GM12878 (cell line): ENCODE data around the gene SYTL4. TPM values are rescaled to one million over a fixed set of nuclear protein-coding genes. Genes with fewer than 3 reads are reported as not detected.

Experiments used
- ATAC-seq: fragments of 200-7000 bp; cut with Tn5 transposase; 3 replicates; pipeline ENCODE4 v1.9.1; 2020; ENCODE audit warnings: mild to moderate bottlenecking, moderate library complexity
- BruUV-seq: library from RNA; stranded (reverse); fragments of 400-500 nt; replicated peaks from 2 replicates; lab custom pipeline; 2021; lab: Mats Ljungman, UMichigan
- CTCF ChIA-PET: fragments of 300-600 bp; sonication (Branson Sonifier 250); formaldehyde crosslinking; extraction: SDS; loops from one replicate; lab custom pipeline; 2021; ENCODE audit warnings: inconsistent platforms; lab: Yijun Ruan, JAX
- POLR2A ChIA-PET: fragments of 350-600 bp; formaldehyde crosslinking; extraction: SDS; loops from one replicate; lab custom pipeline; 2021; ENCODE audit warnings: inconsistent platforms; lab: Charles Lee
- RAD21 ChIA-PET: fragments of 300-600 bp; sonication (Branson Sonifier 250); formaldehyde crosslinking; loops from one replicate; lab custom pipeline; 2023; ENCODE audit warnings: antibody characterized with exemption; ENCODE audit not compliant: unreplicated experiment; lab: Charles Lee
- SMC1A ChIA-PET: fragments of 300-600 bp; sonication (Branson Sonifier 250); formaldehyde crosslinking; loops from one replicate; lab custom pipeline; 2023; ENCODE audit not compliant: unreplicated experiment, uncharacterized antibody; lab: Charles Lee
- DNase-seq: peaks from one replicate; pipeline ENCODE4 v3.0.0-alpha.2; 2011; ENCODE audit warnings: low read depth, low spot score
- FAIRE-seq: peaks from 3 replicates; lab custom pipeline; 2011; peaks lifted over from hg19 to GRCh38; lab: Jason Lieb, UNC
- H2AFZ ChIP-seq: 2 replicates; pipeline ENCODE4 v1.6.0; 2011; ENCODE audit warnings: low read depth, low read length, control low read depth; ENCODE audit not compliant: control insufficient read depth
- H3K27ac ChIP-seq: 2 replicates; pipeline ENCODE4 v1.5.1; 2011; ENCODE audit warnings: control low read depth; ENCODE audit not compliant: control insufficient read depth, insufficient read depth
- H3K27me3 ChIP-seq, 2 experiments: replicated peaks in 1 of 2; 2 replicates each; pipeline versions ENCODE4 v1.6.0 to v1.6.1; 2011; ENCODE audit warnings: low read length in 1 of 2; ENCODE audit not compliant: control insufficient read depth in 2 of 2, insufficient read depth in 2 of 2
- H3K36me3 ChIP-seq, 2 experiments: 2 replicates each; pipeline ENCODE4 v1.5.1; 2011; ENCODE audit warnings: low read length in 1 of 2; ENCODE audit not compliant: control insufficient read depth in 2 of 2, insufficient read depth in 2 of 2
- H3K4me1 ChIP-seq: 2 replicates; pipeline ENCODE4 v1.6.1; 2011; ENCODE audit warnings: mild to moderate bottlenecking, low read length, moderate library complexity, mixed read lengths; ENCODE audit not compliant: control insufficient read depth, insufficient read depth
- H3K4me2 ChIP-seq: 2 replicates; pipeline ENCODE4 v1.6.0; 2011; ENCODE audit warnings: control low read depth; ENCODE audit not compliant: control insufficient read depth, insufficient read depth
- H3K4me3 ChIP-seq: fragments of 200-600 bp; sonication (generic); 2 replicates; pipeline ENCODE4 v1.5.1; 2016
- H3K79me2 ChIP-seq: 2 replicates; pipeline ENCODE4 v1.6.0; 2011; ENCODE audit warnings: low read length; ENCODE audit not compliant: control insufficient read depth, insufficient read depth
- H3K9ac ChIP-seq: 2 replicates; pipeline ENCODE4 v1.8.0; 2011; ENCODE audit warnings: low read length, control low read depth, mixed read lengths; ENCODE audit not compliant: control insufficient read depth, insufficient read depth
- H3K9me3 ChIP-seq: replicated peaks from 3 replicates; pipeline ENCODE4 v1.5.1; 2011; ENCODE audit warnings: mild to moderate bottlenecking, low read length; ENCODE audit not compliant: control insufficient read depth, insufficient read depth
- H4K20me1 ChIP-seq: 2 replicates; pipeline ENCODE4 v1.6.0; 2011; ENCODE audit not compliant: control insufficient read depth, insufficient read depth
- BHLHE40 ChIP-seq, 2 experiments: fragments of 450-650 bp in 1 of 2; IDR thresholded peaks; 2 replicates each; pipeline ENCODE4 v1.6.1; 2011 to 2017; ENCODE audit warnings: low read depth in 2 of 2, borderline replicate concordance in 1 of 2, improper control_type of control experiment in 1 of 2, low read length in 1 of 2, mild to moderate bottlenecking in 1 of 2
- CEBPB ChIP-seq, 2 experiments: fragments of 150-350 bp in 1 of 2; IDR thresholded peaks; 2 replicates each; pipeline ENCODE4 v1.6.1; 2012 to 2014; ENCODE audit warnings: low read depth in 2 of 2, low read length in 2 of 2, borderline replicate concordance in 1 of 2, inconsistent platforms in 1 of 2
- ELK1 ChIP-seq: IDR thresholded peaks from 2 replicates; pipeline ENCODE4 v1.6.1; 2012; ENCODE audit warnings: low read depth, low read length, improper control_type of control experiment
- GABPA ChIP-seq: IDR thresholded peaks from 2 replicates; pipeline ENCODE4 v1.6.1; 2014; ENCODE audit warnings: antibody characterized with exemption, low read depth, mild to moderate bottlenecking, inconsistent platforms
- SKIL ChIP-seq: fragments of 450-650 bp; IDR thresholded peaks from 2 replicates; pipeline ENCODE4 v1.6.1; 2017; ENCODE audit warnings: mild to moderate bottlenecking, low read depth, inconsistent platforms; ENCODE audit not compliant: poor library complexity, severe bottlenecking
- SREBF1 ChIP-seq: IDR thresholded peaks from 2 replicates; pipeline ENCODE4 v1.6.1; 2012; ENCODE audit warnings: mild to moderate bottlenecking, low read length
- USF1 ChIP-seq: IDR thresholded peaks from 2 replicates; pipeline ENCODE4 v1.6.1; 2011; ENCODE audit warnings: borderline replicate concordance, low read depth, mild to moderate bottlenecking, moderate library complexity, mixed read lengths, low read length; ENCODE audit not compliant: insufficient read depth; ENCODE audit errors: extremely low read length
- ZBTB4 ChIP-seq: fragments of 450-650 bp; formaldehyde crosslinking; IDR thresholded peaks from 2 replicates; pipeline ENCODE4 v1.4.0; 2022; ENCODE audit warnings: mild to moderate bottlenecking, moderate library complexity
- ZNF274 ChIP-seq: IDR thresholded peaks from one replicate; pipeline ENCODE4 v1.8.0; 2011; ENCODE audit not compliant: insufficient read length, insufficient read depth
- WGBS: methylation state at CpG from one replicate; pipeline ENCODE4 v1.1.6; 2016; ENCODE audit warnings: low lambda C conversion rate; ENCODE audit not compliant: insufficient replicate concordance, insufficient coverage; ENCODE audit errors: missing lambda C conversion rate; 5-methylcytosine and 5-hydroxymethylcytosine counted together
- in situ Hi-C: fragments of 300-500 bp; cut with MboI; formaldehyde crosslinking; loops from 9 replicates; pipeline ENCODE4 v1.14.3; 2018; ENCODE audit warnings: mixed read lengths
- intact Hi-C: fragments of 100-400 bp; cut with micrococcal nuclease; formaldehyde crosslinking; loops from one replicate; pipeline ENCODE4 v1.14.2; 2022; ENCODE audit not compliant: unreplicated experiment
- polyA plus RNA-seq, 11 experiments: library from polyadenylated mRNA; depleted of rRNA in 4 of 11; unstranded in 6 of 11; stranded (reverse) in 5 of 11; fragments of >200 nt; fragmentation: Nextera tagmentation in 4 of 11; fragmentation: Illumina TruSeq in 1 of 11; extraction: Ambion mirVana in 4 of 11; extraction: Trizol in 1 of 11; gene quantifications; 1 replicate in 1 of 11; 2 replicates in 10 of 11; pipeline versions ENCODE4 v1.2.1 to v1.2.3, GENCODE V29; 2011 to 2016; ENCODE audit warnings: inconsistent platforms in 2 of 11, missing spikeins in 2 of 11, low read depth in 1 of 11
- total RNA-seq, 4 experiments: library from RNA; depleted of rRNA in 3 of 4; stranded (reverse); fragments of >200 nt in 3 of 4; fragmentation: Illumina TruSeq in 1 of 4; extraction: Trizol in 1 of 4; gene quantifications; 2 replicates each; pipeline versions ENCODE4 v1.2.1 to v1.2.3, GENCODE V29; 2013 to 2021

Gene SYTL4
- total and polyA plus RNA-seq, 10 of the 15 experiments (the other 5 are each of a cell fraction or from before 2014, with no cell fraction given), result 0.07 to 0.74 (median 0.19) TPM; not detected in 2

GRCh38 chrX:100643956-100644860 is 87.7 kb downstream of the SYTL4 start, which contains the start of gene SRPX2:
TSS of gene SRPX2 (plus strand) at chrX:100644199. CDS start at chrX:100646323, 2,124 bp downstream.
- DNase-seq (no peak), ATAC-seq (no peak), FAIRE-seq (no peak)
- H2AFZ ChIP-seq, result no peak within 1 kb of the TSS
- ChIA-PET SMC1A (interaction anchor here (0.6 kb wide), 1 partner anchor 20 kb away, joined by 4 read pairs; no protein-coding TSS in a partner anchor), POLR2A (no interaction called here), RAD21 (no interaction called here), CTCF (no interaction called here)
- H3K79me2 ChIP-seq, result no peaks in the 10 kb centered on the region
- H3K27me3 ChIP-seq, result no peaks in the 10 kb centered on the region; a peak in 1 of 4 replicates
- BruUV-seq, result no TSS peak
- no peaks in the 10 kb centered on the region for H3K9me3 ChIP-seq
- no peak within 1 kb of the TSS for H3K4me2 ChIP-seq
- H3K36me3 ChIP-seq, result no peaks in the 10 kb centered on the region
- no peak within 1 kb of the TSS for H3K4me3 ChIP-seq
- no peaks in the 10 kb centered on the region for H3K4me1 ChIP-seq
- in situ Hi-C loops (no loop called here), intact Hi-C loops (no loop called here)
- H3K27ac ChIP-seq, result no peak within 1 kb of the TSS
- H3K9ac ChIP-seq, result no peak within 1 kb of the TSS
- WGBS, result 20% methylated on average over 11 of the region's 11 CpGs
- H4K20me1 ChIP-seq, result no peaks in the 10 kb centered on the region
- TF ChIP-seq GABPA (no peak), ZNF274 (no peak), CEBPB (IDR thresholded peaks at IDR 0.05; ENCODE audit: borderline replicate concordance in 1 of 2, low read depth in 2 of 2, low read length in 2 of 2) (no peak), SREBF1 (no peak), USF1 (no peak), SKIL (no peak), ELK1 (no peak), ZBTB4 (CRISPR knock-in tag) (no peak), BHLHE40 (IDR thresholded peaks at IDR 0.05; ENCODE audit: borderline replicate concordance in 1 of 2, low read depth in 2 of 2, low read length in 1 of 2) (no peak)
